Stimulated activated CD4-positive, alpha-beta T cell treated with anti-CD3 and anti-CD28 coated beads, Interleukin-1b, Interleukin-23, amount 100 ng/mL, for 24 hours (primary cell): Measurements from ENCODE around the gene KIRREL3.

ENCODE experiments used
- DNase-seq, 4 experiments: peaks; one replicate each; pipeline ENCODE4 v3.0.0-alpha.2; 2020; ENCODE audit warnings: low read depth in 4 of 4, low spot score in 1 of 4

Gene KIRREL3

DNA sequence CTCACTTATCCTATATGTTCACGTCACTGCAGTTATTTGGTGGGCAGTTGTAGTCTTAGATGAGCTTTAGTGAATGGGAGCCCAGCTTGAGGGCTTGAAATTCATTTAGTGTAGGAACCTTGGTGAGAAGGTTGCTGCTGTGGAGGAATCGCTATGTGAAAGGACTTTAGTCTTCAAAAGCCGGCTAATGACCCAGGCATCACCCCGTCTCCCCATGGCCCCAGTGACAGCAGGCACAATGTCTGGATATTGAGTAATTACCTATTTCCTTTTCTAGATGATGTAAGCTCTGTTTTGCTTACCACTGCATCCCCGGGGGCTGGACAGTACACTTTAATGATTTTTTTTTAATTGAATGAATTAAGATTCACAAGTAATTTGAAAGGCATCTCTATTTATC lies 361.9 kb downstream of the KIRREL3 start:
- DNase-seq, result no peak

GRCh38 chr11:126637795-126638175 lies 362.8 kb downstream of the KIRREL3 start:
- DNase-seq, result no peak

DNA sequence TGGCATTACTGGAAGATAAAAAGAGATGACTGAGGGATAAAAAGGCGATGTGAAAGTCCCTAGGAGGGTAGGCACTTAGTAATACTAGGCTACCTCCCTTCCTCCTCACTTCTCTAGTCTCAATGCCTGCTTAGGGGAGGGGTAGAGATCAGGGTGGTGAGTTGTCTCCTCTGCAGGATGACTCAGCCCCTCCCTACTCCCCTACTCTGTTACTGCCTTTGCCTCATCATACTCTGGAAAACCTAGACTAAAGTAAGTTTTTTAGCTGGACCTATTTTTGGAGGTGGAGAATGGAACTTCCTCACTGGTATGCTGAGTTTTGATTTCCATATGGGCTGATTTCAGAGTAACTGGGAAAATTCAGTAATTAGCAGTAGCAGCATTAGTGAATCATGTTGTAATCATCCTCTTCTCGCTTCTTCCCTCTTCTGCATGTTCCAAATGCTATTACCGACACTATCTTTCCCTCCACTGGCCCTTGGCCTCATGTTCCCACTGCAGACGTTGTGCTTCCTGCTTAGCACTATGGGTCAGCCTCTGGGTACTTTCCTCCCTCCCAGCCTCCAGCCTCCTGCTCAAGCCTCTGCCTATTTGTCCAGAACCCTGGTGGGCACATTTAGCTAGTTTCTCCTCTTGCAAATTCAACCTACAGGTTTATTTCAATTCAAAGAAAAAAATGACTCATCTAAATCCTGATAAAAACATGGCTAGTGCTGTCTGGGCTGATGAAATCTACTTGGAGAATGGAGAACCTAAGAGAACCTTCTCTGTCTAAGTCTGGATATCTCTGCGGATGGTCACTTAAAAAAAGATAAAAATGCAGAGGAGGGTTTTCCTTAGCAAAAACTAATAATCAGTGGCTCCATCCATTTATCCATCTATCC lies 363.4 kb downstream of the KIRREL3 start:
- DNase-seq, result no peak

DNA sequence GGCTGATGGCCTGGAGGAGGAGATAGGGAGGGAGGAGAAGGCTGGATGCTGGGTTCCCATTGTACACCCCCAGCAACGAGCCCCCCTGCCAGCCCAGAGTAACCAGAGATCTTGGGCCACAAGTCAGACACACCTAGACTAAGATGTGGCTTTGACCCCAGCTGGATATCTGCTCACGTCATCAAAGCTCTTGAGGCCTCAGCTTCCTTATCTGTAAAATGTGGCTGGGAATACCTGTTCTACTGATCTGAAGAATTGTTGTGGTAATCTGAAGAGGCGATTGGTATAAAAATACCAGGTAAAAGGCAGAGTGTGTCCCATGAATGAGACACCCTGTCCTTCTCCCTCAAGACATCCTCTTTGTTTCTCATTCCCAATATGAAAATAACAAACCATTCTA lies 365.1 kb downstream of the KIRREL3 start:
- DNase-seq, result no peak

- DNase-seq, result no peak
These were observed 365.6 kb downstream of the KIRREL3 start for GRCh38 chr11:126634963-126635362.

DNA sequence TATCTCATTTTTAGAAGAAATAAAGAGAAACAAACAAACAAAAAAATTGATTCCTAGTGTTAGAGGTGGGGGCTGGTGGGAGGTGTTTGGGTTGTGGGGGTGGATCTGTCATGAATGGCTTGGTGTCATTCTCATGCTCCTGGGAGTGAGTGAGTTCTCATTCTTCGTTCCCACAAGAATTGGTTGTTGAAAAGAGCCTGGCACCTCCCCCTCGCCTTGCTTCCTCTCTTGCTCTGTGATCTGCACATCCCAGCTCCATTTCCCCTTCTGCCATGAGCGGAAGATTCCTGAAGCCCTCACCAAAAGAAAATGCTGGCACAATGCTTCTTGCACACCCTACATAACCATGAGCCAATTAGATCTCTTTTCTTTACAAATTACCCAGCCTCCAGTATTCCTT lies 367.2 kb downstream of the KIRREL3 start:
- no peak for DNase-seq

DNA sequence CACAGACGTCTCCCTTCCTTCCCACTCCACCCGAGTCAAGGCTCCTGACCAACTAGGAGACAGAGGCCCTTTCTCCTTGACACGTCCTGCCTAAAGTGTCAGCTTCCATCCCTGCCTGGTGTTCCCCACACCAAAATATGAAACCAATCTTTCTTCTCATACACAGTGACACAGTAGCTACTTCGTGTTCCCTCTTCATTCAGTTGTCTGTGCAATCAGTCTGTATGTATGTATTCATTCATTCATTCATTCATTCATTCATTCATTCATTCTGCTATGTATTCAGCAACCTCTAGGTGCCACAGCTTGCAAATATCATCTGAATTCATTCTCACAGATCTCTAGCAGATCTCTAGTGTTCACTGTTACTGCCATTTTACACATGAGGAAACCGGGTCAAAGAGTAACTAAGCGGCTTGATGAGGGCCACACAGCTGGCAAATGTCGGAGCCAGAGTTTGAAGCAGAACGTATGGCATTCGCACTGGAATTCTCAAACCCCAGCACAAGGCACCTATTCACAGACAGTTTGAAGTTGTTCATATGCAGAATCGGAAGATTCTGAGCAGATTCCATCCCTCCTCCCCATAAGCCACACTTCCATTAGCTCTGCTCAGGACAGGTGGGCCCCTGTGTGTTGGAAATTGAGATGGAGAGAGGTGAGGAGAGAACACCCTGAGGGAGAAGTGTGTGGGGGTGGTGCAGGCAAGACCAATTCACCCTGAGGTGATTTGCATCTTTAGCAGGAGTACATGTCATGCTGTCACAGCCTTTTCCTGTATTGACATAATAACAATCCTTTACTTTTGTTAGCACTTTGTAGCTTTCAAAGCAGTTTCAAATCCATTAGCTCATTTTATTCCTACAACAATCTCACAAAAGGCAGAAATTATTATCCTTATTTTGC lies 369.4 kb downstream of the KIRREL3 start:
- DNase-seq, result no peak

DNA sequence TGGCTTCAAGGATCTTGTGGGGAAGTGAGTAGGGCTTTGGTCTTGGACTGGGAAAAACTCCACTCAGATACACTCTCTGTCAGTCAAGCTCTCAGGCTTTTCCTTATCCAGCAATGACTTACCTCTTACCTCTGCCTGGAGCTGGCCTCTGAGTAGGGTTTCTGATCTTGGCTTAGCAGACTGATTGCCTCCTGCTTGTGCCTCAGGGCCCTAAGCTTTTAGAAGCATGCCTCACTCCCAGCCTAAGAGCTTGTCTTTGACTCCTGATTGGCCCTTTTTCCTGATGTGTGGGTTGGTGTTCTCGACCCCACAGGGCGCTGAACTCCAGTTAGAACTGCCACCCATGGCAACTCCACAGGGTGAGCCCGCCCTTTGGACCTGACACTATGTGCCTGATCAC lies 370.1 kb downstream of the KIRREL3 start:
- DNase-seq, result no peak

GRCh38 chr11:126628790-126629621 lies 371.6 kb downstream of the KIRREL3 start:
- no peak for DNase-seq

GRCh38 chr11:126628450-126628789 lies 372.1 kb downstream of the KIRREL3 start:
- no peak for DNase-seq

DNA sequence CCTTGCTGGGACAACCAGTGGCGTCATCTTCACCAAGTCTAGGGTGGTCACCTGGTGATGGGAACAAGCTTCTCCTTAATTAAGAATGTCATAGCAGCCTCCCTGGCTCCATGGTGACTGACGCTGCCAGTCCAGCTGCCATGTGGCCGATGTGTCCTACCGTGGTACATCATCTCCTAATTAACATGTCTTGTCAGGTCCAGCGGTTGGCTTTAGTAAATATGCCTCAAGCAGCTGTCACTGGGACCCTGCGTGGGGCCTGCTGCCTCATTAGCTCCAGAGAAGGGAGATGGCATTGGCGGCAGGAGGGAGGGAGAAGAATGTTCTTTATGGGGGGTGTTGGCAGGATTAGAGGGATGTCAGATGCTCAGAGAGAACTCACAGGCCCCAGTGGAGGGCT lies 373.1 kb downstream of the KIRREL3 start:
- no peak for DNase-seq

- DNase-seq, result no peak
These were observed 376.1 kb downstream of the KIRREL3 start for GRCh38 chr11:126624506-126624905.

DNA sequence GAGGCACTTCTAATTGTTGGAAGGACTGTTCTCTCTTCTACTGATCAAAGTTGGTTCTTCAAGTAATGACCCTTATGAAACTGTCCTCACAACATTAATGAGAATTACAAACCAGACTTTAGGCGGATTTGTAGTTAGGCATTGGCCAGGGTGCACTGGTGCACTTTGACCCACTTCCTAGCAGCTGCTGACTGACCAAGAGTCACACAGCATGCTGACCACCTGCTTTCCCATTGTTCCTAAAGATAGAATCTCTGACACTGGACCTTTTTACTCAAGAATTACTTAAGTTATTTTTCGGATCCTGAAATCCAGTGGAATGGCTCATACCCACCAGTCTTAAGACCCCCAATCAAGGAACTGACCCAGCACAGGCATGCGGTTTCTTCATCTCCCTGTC lies 381.1 kb downstream of the KIRREL3 start:
- no peak for DNase-seq

- no peak for DNase-seq
These were observed 384.7 kb downstream of the KIRREL3 start for GRCh38 chr11:126615845-126616244.

- DNase-seq, result no peak
These were observed 387.3 kb downstream of the KIRREL3 start for GRCh38 chr11:126613272-126613671.

DNA sequence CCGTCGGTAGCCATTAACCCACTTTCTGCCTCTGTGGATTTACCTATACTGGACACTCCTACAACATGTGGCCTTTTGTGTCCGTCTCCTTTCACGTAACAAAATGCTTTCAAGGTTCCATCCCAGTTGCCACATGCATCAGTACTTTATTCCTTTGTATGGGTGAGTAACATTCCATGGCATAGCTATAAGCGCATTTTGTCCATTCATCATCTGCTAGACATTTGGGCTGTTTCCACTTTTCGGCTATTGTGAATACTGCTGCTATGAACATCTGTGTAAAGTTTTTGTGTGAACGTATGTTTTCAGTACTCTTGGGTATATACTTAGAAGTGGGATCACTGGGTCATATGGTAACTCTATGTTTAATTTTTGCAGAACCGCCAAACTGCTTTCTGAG lies 387.9 kb downstream of the KIRREL3 start:
- DNase-seq, result no peak

DNA sequence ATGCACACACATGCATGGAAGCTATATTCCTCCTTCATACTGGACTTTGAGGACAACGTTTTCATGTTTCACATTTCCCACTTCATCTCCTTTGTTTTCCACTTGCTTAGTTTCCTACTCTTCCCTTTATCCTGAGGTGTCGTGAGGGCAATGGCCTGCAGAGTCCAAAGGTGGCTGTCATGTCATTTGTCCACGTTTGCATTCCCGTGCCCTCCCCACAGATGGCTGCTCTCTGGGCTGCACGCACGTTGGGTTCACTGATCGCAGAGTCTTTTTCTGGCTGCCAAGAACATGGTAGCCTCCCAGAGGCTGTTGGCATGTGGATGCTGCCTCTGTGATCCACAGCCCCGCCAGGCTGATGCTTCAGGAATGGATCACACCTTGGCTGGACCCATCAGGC lies 389.1 kb downstream of the KIRREL3 start:
- no peak for DNase-seq

- DNase-seq, result no peak
These were observed 391.9 kb downstream of the KIRREL3 start for GRCh38 chr11:126608658-126609057.

DNA sequence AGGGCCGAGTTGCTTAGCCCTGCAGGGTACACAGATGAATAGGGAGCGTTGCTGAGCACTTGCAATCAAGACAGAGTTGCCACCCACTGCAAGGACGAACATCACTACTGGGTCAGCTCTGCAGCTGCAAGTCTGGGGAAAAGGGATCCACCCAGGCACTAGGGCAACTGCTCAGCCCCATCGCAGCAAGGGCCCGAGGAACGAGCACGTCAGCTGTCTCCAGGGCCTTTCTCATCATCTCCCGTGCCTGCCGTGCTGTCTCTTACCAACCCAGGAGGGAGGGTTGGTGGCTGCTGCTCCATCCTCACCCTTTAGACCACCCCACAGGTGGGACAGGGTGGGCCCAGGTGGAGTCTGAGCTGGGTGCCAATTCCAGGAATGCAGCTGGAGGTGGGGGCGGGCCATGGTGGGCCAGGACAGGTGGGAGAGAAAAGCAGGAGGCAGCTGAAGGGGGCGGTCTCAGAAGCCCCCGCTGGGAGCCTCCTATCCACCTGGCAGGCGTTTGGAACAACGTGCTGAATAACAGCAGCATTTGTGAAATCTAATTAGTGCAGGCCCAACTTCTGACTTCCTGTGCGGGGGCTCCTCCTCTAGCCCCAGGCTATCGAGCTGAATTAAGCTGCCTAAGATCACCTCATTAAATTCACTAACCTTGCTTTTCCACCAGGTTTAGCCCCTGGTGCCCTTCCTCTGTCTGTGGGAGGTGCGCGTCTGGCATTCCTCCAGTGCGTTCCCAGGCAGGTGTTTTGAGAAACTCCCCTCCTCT lies 392.6 kb downstream of the KIRREL3 start:
- no peak for DNase-seq

DNA sequence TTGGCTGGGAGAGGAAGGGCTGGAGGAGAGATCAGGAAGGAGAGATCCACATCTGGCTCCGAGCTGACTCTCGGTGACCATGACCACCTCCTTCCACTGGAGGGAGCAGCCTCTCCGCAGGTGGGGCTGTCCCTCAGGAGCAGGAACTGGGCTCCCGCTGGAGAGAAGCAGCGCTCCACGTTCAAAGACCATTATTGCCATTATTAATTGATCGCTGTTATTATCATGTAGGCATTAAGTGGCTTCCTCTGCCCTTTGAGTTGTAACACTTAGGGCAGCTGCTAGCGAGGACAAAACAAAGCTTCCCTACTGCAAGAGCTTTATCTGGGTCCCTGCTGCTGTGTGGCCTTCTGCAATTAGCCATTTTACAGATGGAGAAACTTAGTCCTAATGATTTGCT lies 393.2 kb downstream of the KIRREL3 start:
- DNase-seq, result peak in 1 of 4 experiments; percentile 8

DNA sequence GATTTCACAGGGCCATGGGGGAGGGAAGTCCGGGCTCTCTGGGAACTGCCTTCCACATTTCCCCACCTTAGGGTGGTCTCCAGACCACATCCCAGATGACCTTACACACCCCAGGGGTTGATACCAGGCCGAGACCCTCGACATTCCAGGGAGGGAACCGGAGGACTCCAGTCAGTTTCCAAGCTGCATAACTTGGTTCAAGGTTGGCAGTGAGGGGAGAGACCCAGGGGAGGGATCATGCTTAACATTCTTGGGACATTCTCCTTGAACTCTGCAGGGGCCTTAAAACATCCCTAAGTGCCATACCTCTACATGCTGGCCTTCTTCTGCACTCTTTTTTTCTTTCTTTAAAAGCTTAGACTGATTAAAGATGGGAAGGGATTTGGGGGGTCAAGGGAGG lies 394.1 kb downstream of the KIRREL3 start:
- no peak for DNase-seq
